GM18519 (cell line): Measurements from ENCODE around the gene FAM83C.
"Not testable (repeated sequence)": the region's sequence is repeated elsewhere in the genome, so short reads cannot be mapped to it uniquely, and the experiment has no call there.

ENCODE experiments used
- ATAC-seq: cut with Tn5 transposase; IDR thresholded peaks from one replicate; pipeline ENCODE4 v1.9.1; 2021; ENCODE audit warnings: mild to moderate bottlenecking, moderate library complexity; ENCODE audit not compliant: unreplicated experiment, low FRiP score

FAM83C gene

DNA sequence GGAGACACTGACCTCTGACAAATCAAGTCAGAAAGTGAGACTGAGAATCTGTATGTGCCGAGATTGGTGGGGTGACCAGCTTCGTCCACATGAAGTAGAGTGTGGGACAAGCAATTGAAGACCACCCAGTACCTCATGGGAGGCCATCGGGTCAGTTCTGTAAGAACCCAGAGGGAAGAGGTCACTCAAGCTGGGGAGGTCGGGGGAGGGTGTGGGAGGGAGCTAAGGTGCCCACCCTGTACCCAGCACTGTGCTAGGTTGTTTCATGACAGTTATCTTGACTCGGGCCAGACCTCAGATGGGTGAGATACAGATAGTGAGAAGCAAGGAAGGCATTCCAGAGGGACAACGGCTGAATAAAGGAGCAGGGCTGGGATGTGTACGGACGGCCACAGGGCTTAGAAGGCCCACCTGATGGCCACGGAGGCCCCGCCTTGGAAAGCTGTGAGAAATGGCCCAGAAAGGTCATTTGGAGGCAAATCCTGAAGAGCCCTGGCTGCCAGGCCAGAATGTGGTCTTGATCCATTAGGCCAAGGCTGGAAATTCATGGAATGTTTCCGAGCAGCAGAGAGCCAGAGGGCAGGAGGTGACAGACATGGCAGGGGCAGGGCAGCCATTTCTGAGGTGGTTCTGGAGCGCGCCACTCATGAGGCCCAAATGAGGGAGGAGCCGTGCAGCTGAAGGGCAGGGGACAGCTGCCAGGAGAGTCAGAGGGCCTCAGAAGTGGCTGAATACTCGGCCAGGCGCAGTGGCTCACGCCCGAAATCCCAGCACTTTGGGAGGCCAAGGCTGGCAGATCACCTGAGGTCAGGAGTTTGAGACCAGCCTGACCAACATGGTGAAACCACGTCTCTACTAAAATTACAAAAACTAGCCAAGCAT, 22.0 kb downstream of the FAM83C start:
- no peak for ATAC-seq

- no peak for ATAC-seq
Measured at GRCh38 chr20:35269055-35269781, 23.0 kb downstream of the FAM83C start.

DNA sequence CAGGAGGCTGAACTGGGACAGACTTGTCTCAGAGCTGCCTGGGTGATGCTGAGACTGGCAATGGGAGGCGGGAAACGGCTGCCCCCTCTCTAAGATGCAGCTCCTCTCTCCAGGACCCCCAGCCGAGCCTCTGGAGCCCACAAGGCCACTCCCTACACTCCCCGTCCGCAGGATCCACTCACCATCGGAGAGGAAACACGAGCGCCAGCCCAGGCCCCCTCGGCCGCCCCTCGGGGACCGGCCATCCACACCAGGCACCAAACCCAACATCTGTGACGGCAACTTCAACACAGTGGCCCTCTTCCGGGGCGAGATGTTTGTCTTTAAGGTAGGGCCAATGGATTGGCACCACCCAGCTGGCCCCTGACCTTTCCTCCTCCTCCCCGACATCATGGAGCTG, 25.1 kb downstream of the FAM83C start:
- no peak for ATAC-seq

GRCh38 chr20:35264755-35265154, 27.5 kb downstream of the FAM83C start:
- ATAC-seq, result no peak

- ATAC-seq, result no peak
Measured at GRCh38 chr20:35263532-35264341, 28.5 kb downstream of the FAM83C start.

DNA sequence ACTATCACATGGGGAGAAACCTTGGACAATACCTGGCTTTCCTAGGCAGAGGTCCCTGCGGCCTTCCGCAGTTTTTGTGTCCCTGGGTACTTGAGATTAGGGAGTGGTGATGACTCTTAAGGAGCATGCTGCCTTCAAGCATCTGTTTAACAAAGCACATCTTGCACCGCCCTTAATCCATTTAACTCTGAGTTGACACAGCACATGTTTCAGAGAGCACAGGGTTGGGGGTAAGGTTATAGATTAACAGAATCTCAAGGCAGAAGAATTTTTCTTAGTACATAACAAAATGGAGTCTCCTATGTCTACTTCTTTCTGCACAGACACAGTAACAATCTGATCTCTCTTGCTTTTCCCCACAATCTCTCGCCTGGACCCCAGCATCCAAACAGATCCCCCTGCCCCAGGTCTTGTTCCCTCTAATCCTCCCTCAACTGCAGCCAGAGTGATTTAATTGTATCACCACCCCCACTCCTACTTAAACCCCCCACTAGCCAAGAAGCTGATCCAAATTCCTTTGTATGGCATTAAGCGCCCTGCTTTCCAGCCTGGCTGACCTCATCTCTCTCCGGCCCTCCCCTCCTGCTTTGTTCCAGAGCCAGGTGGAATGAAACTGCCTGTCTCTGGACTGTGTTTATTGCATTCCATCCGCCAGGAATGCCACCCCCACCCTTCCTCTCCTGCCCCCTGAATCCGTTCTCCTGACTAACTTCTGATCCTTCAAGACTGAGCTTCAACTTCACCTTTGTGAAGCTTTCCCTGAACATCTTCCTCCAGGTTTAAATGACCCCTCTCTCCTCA, 29.3 kb downstream of the FAM83C start:
- not testable (repeated sequence) for ATAC-seq

GRCh38 chr20:35262321-35262720, 29.9 kb downstream of the FAM83C start:
- ATAC-seq, result not testable (repeated sequence)

DNA sequence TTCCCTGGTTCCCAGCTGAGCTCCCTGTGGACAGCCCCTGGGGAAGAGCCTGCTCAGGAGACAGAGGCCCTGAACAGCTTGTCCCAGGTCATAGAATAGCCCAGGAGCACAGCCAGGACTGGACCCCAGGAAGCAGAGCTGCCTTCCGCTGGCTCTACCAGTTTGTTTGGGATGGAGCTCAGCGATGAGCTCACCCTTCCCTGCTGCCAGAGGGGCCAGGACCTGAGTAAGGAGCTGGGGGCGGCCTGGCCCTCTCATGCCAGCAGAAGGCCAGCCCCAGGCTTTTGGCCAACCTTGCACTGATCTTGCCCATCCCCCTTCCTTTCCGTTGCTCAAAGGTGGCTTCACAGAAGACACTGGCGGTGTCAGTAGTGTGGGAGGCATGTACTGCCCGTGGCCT, 31.8 kb downstream of the FAM83C start:
- no peak for ATAC-seq

GRCh38 chr20:35257175-35257909, 34.9 kb downstream of the FAM83C start:
- ATAC-seq, result no peak

- no peak for ATAC-seq
Measured at GRCh38 chr20:35254448-35254999, 37.7 kb downstream of the FAM83C start.

- no peak for ATAC-seq
Measured at GRCh38 chr20:35253010-35253409, 39.2 kb downstream of the FAM83C start.

- not testable (repeated sequence) for ATAC-seq
Measured at GRCh38 chr20:35252598-35252997, 39.6 kb downstream of the FAM83C start.

- ATAC-seq, result no peak
Measured at GRCh38 chr20:35252037-35252461, 40.2 kb downstream of the FAM83C start.

GRCh38 chr20:35251613-35251940, 40.6 kb downstream of the FAM83C start:
- ATAC-seq, result no peak

- ATAC-seq, result no peak
Measured at GRCh38 chr20:35248641-35249475, 43.4 kb downstream of the FAM83C start.

DNA sequence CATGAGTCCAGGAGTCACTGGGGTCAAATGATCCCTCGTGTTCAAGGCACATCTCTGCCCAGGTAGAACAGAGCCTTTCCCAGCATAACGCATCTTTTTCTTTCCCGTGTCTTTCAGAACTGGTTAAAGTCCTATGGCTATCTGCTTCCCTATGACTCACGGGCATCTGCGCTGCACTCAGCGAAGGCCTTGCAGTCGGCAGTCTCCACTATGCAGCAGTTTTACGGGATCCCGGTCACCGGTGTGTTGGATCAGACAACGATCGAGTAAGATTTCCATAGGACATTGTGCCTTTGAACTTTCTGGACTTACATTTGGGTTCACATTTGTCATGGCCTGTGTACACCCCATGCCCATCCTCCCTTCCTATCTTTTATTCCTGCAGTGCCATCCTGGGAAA, 45.5 kb downstream of the FAM83C start:
- ATAC-seq, result no peak

- ATAC-seq, result no peak
Measured at GRCh38 chr20:35243986-35244385, 48.2 kb downstream of the FAM83C start.

DNA sequence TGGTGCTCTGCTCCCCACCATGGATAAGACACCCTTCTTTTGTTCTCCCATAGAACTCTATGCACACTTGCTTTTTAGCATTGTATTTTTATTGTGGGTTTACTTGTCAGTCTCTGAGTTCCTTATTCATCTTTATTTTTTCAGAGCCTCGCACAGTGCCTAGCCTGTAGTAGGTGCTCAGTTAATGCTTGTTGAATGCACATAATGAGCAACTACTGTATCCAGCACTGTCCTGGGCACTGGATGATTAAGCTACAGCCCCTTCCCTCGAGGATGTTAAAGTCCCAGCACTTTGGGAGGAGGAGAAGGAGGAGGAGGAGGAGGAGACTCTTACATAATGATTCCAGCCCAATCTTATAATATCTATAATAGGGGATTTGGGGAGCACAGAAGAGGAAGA, 48.9 kb downstream of the FAM83C start:
- ATAC-seq, result no peak
